Endothelial cell of umbilical vein (primary cell): ENCODE measurements around the gene KMT2C.

Experiments
- GATA2 ChIP-seq: IDR thresholded peaks from 2 replicates; pipeline ENCODE4 v1.7.0; 2011; ENCODE audit warnings: low read depth, mild to moderate bottlenecking, moderate library complexity, mixed read lengths, low read length; ENCODE audit not compliant: insufficient read length, insufficient read depth
- POLR2A ChIP-seq: IDR thresholded peaks from 2 replicates; pipeline ENCODE4 v1.6.1; 2012; ENCODE audit warnings: low read depth, mild to moderate bottlenecking, control low read depth, low read length
- POLR2AphosphoS5 ChIP-seq: IDR thresholded peaks from 2 replicates; pipeline ENCODE4 v1.6.1; 2012; ENCODE audit warnings: low read depth, mild to moderate bottlenecking, control low read depth, low read length, moderate library complexity; ENCODE audit not compliant: insufficient read depth
- TF ChIP-seq, protein P1 (sequence below), 2 donors: IDR thresholded peaks; 1 replicate in 1 of 2; 2 replicates in 1 of 2; pipeline ENCODE4 v1.5.1; 2011; ENCODE audit warnings: low read length in 2 of 2, mild to moderate bottlenecking in 2 of 2, moderate library complexity in 2 of 2, control low read depth in 1 of 2, inconsistent platforms in 1 of 2, low read depth in 1 of 2; ENCODE audit not compliant: insufficient read depth in 1 of 2; ENCODE audit errors: extremely low read depth in 1 of 2
- TF ChIP-seq, protein P2 (sequence below): IDR thresholded peaks from 2 replicates; pipeline ENCODE4 v1.6.1; 2011; ENCODE audit not compliant: insufficient read depth, insufficient read length

DNA sequence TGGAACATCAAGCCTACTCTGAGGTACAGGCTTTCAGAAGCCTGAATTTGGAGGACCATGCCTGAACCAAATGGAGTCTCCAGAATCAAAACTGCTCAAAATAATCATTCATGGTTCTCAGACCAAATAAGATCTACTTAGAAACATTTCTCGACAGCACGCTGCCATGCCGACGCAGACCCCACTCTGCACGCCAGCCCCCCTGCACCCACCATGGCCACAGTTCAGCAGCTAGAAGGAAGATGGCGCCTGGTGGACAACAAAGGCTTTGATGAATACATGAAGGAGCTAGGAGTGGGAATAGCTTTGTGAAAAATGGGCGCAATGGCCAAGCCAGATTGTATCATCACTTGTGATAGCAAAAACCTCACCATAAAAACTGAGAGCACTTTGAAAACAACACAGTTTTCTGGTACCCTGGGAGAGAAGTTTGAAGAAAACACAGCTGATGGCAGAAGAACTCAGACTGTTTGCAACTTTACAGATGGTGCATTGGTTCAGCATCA, 6.6 kb upstream of the KMT2C start:
- TF ChIP-seq, protein P1, sequence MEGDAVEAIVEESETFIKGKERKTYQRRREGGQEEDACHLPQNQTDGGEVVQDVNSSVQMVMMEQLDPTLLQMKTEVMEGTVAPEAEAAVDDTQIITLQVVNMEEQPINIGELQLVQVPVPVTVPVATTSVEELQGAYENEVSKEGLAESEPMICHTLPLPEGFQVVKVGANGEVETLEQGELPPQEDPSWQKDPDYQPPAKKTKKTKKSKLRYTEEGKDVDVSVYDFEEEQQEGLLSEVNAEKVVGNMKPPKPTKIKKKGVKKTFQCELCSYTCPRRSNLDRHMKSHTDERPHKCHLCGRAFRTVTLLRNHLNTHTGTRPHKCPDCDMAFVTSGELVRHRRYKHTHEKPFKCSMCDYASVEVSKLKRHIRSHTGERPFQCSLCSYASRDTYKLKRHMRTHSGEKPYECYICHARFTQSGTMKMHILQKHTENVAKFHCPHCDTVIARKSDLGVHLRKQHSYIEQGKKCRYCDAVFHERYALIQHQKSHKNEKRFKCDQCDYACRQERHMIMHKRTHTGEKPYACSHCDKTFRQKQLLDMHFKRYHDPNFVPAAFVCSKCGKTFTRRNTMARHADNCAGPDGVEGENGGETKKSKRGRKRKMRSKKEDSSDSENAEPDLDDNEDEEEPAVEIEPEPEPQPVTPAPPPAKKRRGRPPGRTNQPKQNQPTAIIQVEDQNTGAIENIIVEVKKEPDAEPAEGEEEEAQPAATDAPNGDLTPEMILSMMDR (IDR thresholded peaks at IDR 0.05; ENCODE audit: extremely low read depth in 1 of 2, insufficient read depth in 1 of 2, low read depth in 1 of 2, low read length in 2 of 2) = no peak
- TF ChIP-seq, protein P2, sequence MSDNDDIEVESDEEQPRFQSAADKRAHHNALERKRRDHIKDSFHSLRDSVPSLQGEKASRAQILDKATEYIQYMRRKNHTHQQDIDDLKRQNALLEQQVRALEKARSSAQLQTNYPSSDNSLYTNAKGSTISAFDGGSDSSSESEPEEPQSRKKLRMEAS = no peak
- TF ChIP-seq GATA2 (no peak), POLR2AphosphoS5 (no peak), POLR2A (no peak)
